Activated naive CD4-positive, alpha-beta T cell treated with anti-CD3 and anti-CD28 coated beads for 36 hours (primary cell): ENCODE results near the gene ZNF320. TPM values are rescaled to one million over a fixed set of nuclear protein-coding genes. Genes with fewer than 3 reads are reported as not detected.
"Not testable (repeated sequence)": the region's sequence is repeated elsewhere in the genome, so short reads cannot be mapped to it uniquely, and the experiment has no call there.

Source experiments
- CTCF ChIA-PET: fragments of 350-600 bp; sonication (Branson Sonifier 250); formaldehyde crosslinking; loops from one replicate; lab custom pipeline; 2021; ENCODE audit warnings: antibody characterized with exemption; lab: Charles Lee
- DNase-seq: peaks from one replicate; pipeline ENCODE4 v3.0.0-alpha.2; 2020
- H3K27ac Mint-ChIP-seq: one replicate; pipeline ENCODE4 v1.8.0; 2021; ENCODE audit warnings: mild to moderate bottlenecking, mixed read lengths
- H3K27me3 Mint-ChIP-seq: one replicate; pipeline ENCODE4 v1.8.0; 2021; ENCODE audit warnings: low read depth, mixed read lengths
- H3K36me3 Mint-ChIP-seq: one replicate; pipeline ENCODE4 v1.8.0; 2021; ENCODE audit warnings: low read depth, mixed read lengths
- H3K4me1 Mint-ChIP-seq: one replicate; pipeline ENCODE4 v1.8.0; 2021; ENCODE audit warnings: low read depth, mixed read lengths
- H3K4me3 Mint-ChIP-seq: one replicate; pipeline ENCODE4 v1.8.0; 2021; ENCODE audit warnings: mild to moderate bottlenecking, moderate library complexity, mixed read lengths
- H3K9me3 Mint-ChIP-seq: one replicate; pipeline ENCODE4 v1.8.0; 2021; ENCODE audit warnings: mixed read lengths
- intact Hi-C: fragments of 100-400 bp; cut with micrococcal nuclease; formaldehyde crosslinking; loops from one replicate; pipeline ENCODE4 v1.15.1; 2023
- total RNA-seq, 2 experiments: library from RNA; stranded (reverse); gene quantifications; one replicate each; pipeline ENCODE4 v1.2.3, GENCODE V29; 2021

Gene ZNF320
- total RNA-seq, 2 experiments from 2014 or later: 4.2 to 4.6 TPM

DNA sequence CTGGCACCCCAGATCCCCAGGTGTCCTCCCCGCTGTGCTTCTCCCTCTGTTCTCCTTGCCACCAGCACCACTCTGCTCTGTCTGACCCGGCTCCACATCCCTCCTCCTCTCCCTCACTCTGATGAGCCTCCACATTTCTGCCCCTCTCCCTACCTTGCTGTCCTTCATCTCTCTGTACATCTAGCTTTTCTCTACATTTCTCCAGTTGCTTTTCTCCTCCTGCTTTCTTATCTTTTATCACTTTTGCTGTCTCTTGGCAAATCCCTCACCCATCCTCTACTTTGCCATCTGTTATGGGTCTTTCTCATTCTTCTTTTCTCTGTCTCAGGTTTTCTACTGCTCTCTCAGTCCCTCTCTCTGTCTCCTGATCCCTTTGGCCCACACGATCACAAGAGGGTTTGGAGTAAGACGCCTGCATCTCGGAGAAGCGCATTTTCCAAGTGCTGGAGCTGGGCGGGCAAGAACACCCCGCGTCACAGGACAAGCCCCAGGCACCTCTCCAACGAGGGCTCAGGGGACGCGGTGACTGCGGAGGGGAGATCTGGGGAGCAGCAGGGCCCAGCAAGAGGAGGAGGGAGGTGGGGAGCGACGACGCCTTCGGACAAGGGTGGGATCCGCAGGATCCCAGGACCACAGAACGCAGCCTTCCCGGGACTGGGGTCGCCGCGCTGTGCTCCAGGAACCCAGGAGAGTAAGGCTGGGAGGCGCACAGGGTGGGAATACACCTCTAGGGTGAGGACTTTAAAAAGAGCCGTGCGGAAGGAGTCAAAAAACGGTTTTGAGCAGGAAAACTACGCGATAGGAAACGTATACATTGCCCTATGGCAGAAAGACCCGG, 40.7 kb downstream of the ZNF320 start:
- H3K27me3 Mint-ChIP-seq, intact Hi-C loops, H3K9me3 Mint-ChIP-seq, CTCF ChIA-PET: not testable (repeated sequence)
- Mint-ChIP-seq H3K4me3 (peak overlapping the region; percentile 91), H3K36me3 (peaks cover 41% of the 10 kb centered on the region), H3K4me1 (peaks cover 18% of the 10 kb centered on the region), H3K27ac (peak overlapping the region; percentile 79)
- peak; percentile 5 for DNase-seq

Other genes starting within 250 kb of the ZNF320 start
- 10 to 100 TPM; 10.4 to 12.1 TPM for gene ZNF611, start 162.6 kb downstream of the ZNF320 start, total RNA-seq
- gene ZNF600, start 110.8 kb downstream of the ZNF320 start, total RNA-seq: 1 to 10 TPM; 4.8 to 4.9 TPM
- gene ZNF28, start 76.0 kb downstream of the ZNF320 start, total RNA-seq: 1 to 10 TPM; 7.1 to 8.9 TPM
- 1 to 10 TPM; 7.4 to 8.0 TPM for gene ZNF468, start 40.0 kb downstream of the ZNF320 start, total RNA-seq
- 1 to 10 TPM; 4.1 to 4.3 TPM for gene ZNF888, start 25.8 kb upstream of the ZNF320 start, total RNA-seq
- gene ZNF816, start 65.2 kb upstream of the ZNF320 start, total RNA-seq: 10 to 100 TPM; 10.4 to 10.7 TPM
- not detected for gene ERVV-1, start 116.3 kb upstream of the ZNF320 start, total RNA-seq
- gene ERVV-2, start 147.1 kb upstream of the ZNF320 start, total RNA-seq: not detected
- gene ZNF160, start 205.8 kb upstream of the ZNF320 start, total RNA-seq: 10 to 100 TPM; 23.5 to 25.2 TPM
- 1 to 10 TPM in 1 of 2 experiments, under 1 TPM in 1; 0.74 to 1.0 TPM for gene ZNF415, start 235.3 kb upstream of the ZNF320 start, total RNA-seq